H1 (cell line): ENCODE data around the gene QSOX2. TPM values are rescaled to one million over a fixed set of nuclear protein-coding genes. Genes with fewer than 3 reads are reported as not detected.
A peak's percentile ranks its signal among the peaks of the same experiment; 100 is the strongest.

Source experiments
- CTCF ChIA-PET: fragments of 300-600 bp; sonication (Branson Sonifier 250); formaldehyde crosslinking; loops from one replicate; lab custom pipeline; 2021; ENCODE audit not compliant: partially characterized antibody; lab: Charles Lee
- POLR2A ChIA-PET: fragments of 300-600 bp; sonication (Branson Sonifier 250); formaldehyde crosslinking; loops from one replicate; lab custom pipeline; 2021; ENCODE audit warnings: inconsistent platforms; ENCODE audit not compliant: partially characterized antibody; lab: Charles Lee
- DNase-seq, 2 experiments: peaks; one replicate each; pipeline versions ENCODE4 v3.0.0 to v3.0.0-alpha.2; 2010 to 2022; ENCODE audit warnings: low spot score in 2 of 2, low read depth in 1 of 2, mixed read lengths in 1 of 2
- FAIRE-seq: peaks from 2 replicates; lab custom pipeline; 2011; peaks lifted over from hg19 to GRCh38; lab: Jason Lieb, UNC
- H2AFZ ChIP-seq: 2 replicates; pipeline ENCODE4 v1.8.1; 2012; ENCODE audit warnings: low read length, inconsistent platforms
- H2AK5ac ChIP-seq: 2 replicates; pipeline ENCODE4 v1.6.1; 2013; ENCODE audit warnings: low read depth, low read length
- H2BK120ac ChIP-seq: replicated peaks from 2 replicates; pipeline ENCODE3; 2013; ENCODE audit warnings: low read depth, low read length, inconsistent platforms
- H2BK12ac ChIP-seq: 2 replicates; pipeline ENCODE4 v1.6.1; 2013; ENCODE audit warnings: low read depth, low read length
- H2BK15ac ChIP-seq: 2 replicates; pipeline ENCODE4 v1.6.1; 2013; ENCODE audit warnings: low read length
- H2BK20ac ChIP-seq: 2 replicates; pipeline ENCODE4 v1.6.1; 2013; ENCODE audit warnings: low read length
- H2BK5ac ChIP-seq: 2 replicates; pipeline ENCODE4 v1.6.1; 2013; ENCODE audit warnings: low read depth, low read length
- H3K14ac ChIP-seq: 2 replicates; pipeline ENCODE4 v1.6.1; 2013; ENCODE audit warnings: inconsistent platforms; ENCODE audit not compliant: insufficient read length
- H3K18ac ChIP-seq: 2 replicates; pipeline ENCODE4 v1.6.1; 2013; ENCODE audit warnings: low read length; ENCODE audit errors: extremely low read depth
- H3K23ac ChIP-seq: 2 replicates; pipeline ENCODE4 v1.6.1; 2013; ENCODE audit warnings: inconsistent platforms; ENCODE audit not compliant: insufficient read length
- H3K23me2 ChIP-seq: 2 replicates; pipeline ENCODE4 v1.6.1; 2013; ENCODE audit warnings: low read depth, low read length
- H3K27ac ChIP-seq: 2 replicates; pipeline ENCODE4 v1.6.1; 2011; ENCODE audit warnings: low read depth, low read length, inconsistent platforms
- H3K27me3 ChIP-seq, 4 experiments: replicated peaks in 1 of 4; 1 replicate in 1 of 4; 2 replicates in 3 of 4; pipeline versions ENCODE4 v1.6.1 to v1.8.1; 2011 to 2013; ENCODE audit warnings: low read length in 3 of 4, mild to moderate bottlenecking in 3 of 4, inconsistent platforms in 2 of 4, mixed read lengths in 2 of 4, moderate library complexity in 1 of 4; ENCODE audit not compliant: control insufficient read depth in 3 of 4, insufficient read depth in 3 of 4; ENCODE audit errors: extremely low read depth in 1 of 4
- H3K36me3 ChIP-seq, 4 experiments: 2 replicates each; pipeline versions ENCODE4 v1.6.1 to v1.8.1; 2011 to 2013; ENCODE audit warnings: mild to moderate bottlenecking in 4 of 4, low read length in 3 of 4, moderate library complexity in 2 of 4, control low read depth in 1 of 4, inconsistent platforms in 1 of 4; ENCODE audit not compliant: insufficient read depth in 4 of 4, control insufficient read depth in 2 of 4
- H3K4ac ChIP-seq: replicated peaks from 2 replicates; pipeline ENCODE3; 2013; ENCODE audit warnings: low read length, low read depth, mixed read lengths, inconsistent platforms; ENCODE audit not compliant: insufficient read length
- H3K4me1 ChIP-seq, 4 experiments: replicated peaks in 1 of 4; 1 replicate in 1 of 4; 2 replicates in 3 of 4; pipeline versions ENCODE4 v1.6.1 to v1.8.1; 2011 to 2013; ENCODE audit warnings: low read length in 3 of 4, inconsistent platforms in 2 of 4, mixed read lengths in 1 of 4; ENCODE audit not compliant: insufficient read depth in 4 of 4, control insufficient read depth in 3 of 4
- H3K4me2 ChIP-seq, 2 experiments: 2 replicates each; pipeline versions ENCODE4 v1.6.1 to v1.8.1; 2011 to 2013; ENCODE audit warnings: low read depth in 2 of 2, low read length in 2 of 2, control low read depth in 1 of 2, inconsistent platforms in 1 of 2, mild to moderate bottlenecking in 1 of 2; ENCODE audit not compliant: insufficient read depth in 1 of 2
- H3K4me3 ChIP-seq, 4 experiments: fragments of 200-600, 300-600 bp in 1 of 4; sonication (generic), shearing (Covaris generic), sonication (Bioruptor Twin) in 1 of 4; 2 replicates each; pipeline versions ENCODE4 v1.5.1 to v1.8.1; 2011 to 2016; ENCODE audit warnings: low read length in 4 of 4, low read depth in 3 of 4, control low read depth in 2 of 4, inconsistent platforms in 2 of 4, mild to moderate bottlenecking in 2 of 4, mixed read lengths in 1 of 4, moderate library complexity in 1 of 4; ENCODE audit not compliant: insufficient read depth in 2 of 4; ENCODE audit errors: extremely low read depth in 1 of 4
- H3K56ac ChIP-seq: replicated peaks from 2 replicates; pipeline ENCODE3; 2013; ENCODE audit warnings: low read depth, mild to moderate bottlenecking, mixed read lengths, low read length, inconsistent platforms; ENCODE audit not compliant: insufficient read length
- H3K79me1 ChIP-seq: 2 replicates; pipeline ENCODE4 v1.6.1; 2013; ENCODE audit warnings: low read depth, low read length, control low read depth
- H3K79me2 ChIP-seq, 2 experiments: 2 replicates each; pipeline versions ENCODE4 v1.6.1 to v1.8.1; 2012 to 2013; ENCODE audit warnings: low read length in 2 of 2, mild to moderate bottlenecking in 2 of 2, inconsistent platforms in 1 of 2; ENCODE audit not compliant: insufficient read depth in 2 of 2, control insufficient read depth in 1 of 2
- H3K9ac ChIP-seq, 4 experiments: replicated peaks in 1 of 4; 1 replicate in 1 of 4; 2 replicates in 3 of 4; pipeline versions ENCODE4 v1.6.1 to v1.8.1; 2011 to 2013; ENCODE audit warnings: low read depth in 3 of 4, low read length in 3 of 4, control low read depth in 2 of 4, mild to moderate bottlenecking in 2 of 4, moderate library complexity in 2 of 4, inconsistent platforms in 1 of 4; ENCODE audit errors: extremely low read depth in 1 of 4
- H3K9me3 ChIP-seq, 2 experiments: 2 replicates each; pipeline versions ENCODE4 v1.6.1 to v1.8.1; 2012 to 2013; ENCODE audit warnings: mild to moderate bottlenecking in 2 of 2, moderate library complexity in 2 of 2, control low read depth in 1 of 2, inconsistent platforms in 1 of 2, low read depth in 1 of 2, low read length in 1 of 2, mixed read lengths in 1 of 2; ENCODE audit not compliant: insufficient read depth in 2 of 2
- H4K20me1 ChIP-seq, 2 experiments: replicated peaks in 1 of 2; 2 replicates each; pipeline versions ENCODE3 to v1.8.1; 2011 to 2013; ENCODE audit warnings: inconsistent platforms in 2 of 2, low read length in 2 of 2, mild to moderate bottlenecking in 1 of 2; ENCODE audit not compliant: insufficient read depth in 2 of 2, control insufficient read depth in 1 of 2
- H4K5ac ChIP-seq: 2 replicates; pipeline ENCODE4 v1.6.1; 2013; ENCODE audit warnings: low read length, low read depth, mixed read lengths, inconsistent platforms; ENCODE audit not compliant: insufficient read length
- H4K8ac ChIP-seq: 2 replicates; pipeline ENCODE4 v1.8.0; 2013; ENCODE audit warnings: mild to moderate bottlenecking, moderate library complexity, low read length, inconsistent platforms; ENCODE audit not compliant: insufficient read depth; ENCODE audit errors: extremely low read depth
- H4K91ac ChIP-seq: replicated peaks from 2 replicates; pipeline ENCODE3; 2013; ENCODE audit warnings: low read length, mixed read lengths, inconsistent platforms; ENCODE audit not compliant: insufficient read length
- CBX5 ChIP-seq: fragments of 300-800, 300-1000 bp; sonication (generic); IDR thresholded peaks from 2 replicates; pipeline ENCODE4 v1.7.1; 2016; ENCODE audit warnings: antibody characterized with exemption, low read length, low read depth
- CREB1 ChIP-seq: IDR thresholded peaks from 2 replicates; pipeline ENCODE4 v1.6.1; 2012; ENCODE audit warnings: inconsistent platforms
- E2F6 ChIP-seq: IDR thresholded peaks from 2 replicates; pipeline ENCODE4 v1.6.1; 2012; ENCODE audit warnings: inconsistent platforms
- HDAC2 ChIP-seq, 2 experiments: fragments of 300-600 bp in 1 of 2; sonication (generic) in 1 of 2; IDR thresholded peaks; 2 replicates each; pipeline ENCODE4 v1.6.1; 2011 to 2012; ENCODE audit warnings: low read depth in 2 of 2, low read length in 2 of 2, mild to moderate bottlenecking in 2 of 2, moderate library complexity in 2 of 2, borderline replicate concordance in 1 of 2, inconsistent platforms in 1 of 2
- KDM5A ChIP-seq: fragments of 200-600 bp; IDR thresholded peaks from 2 replicates; pipeline ENCODE4 v1.7.1; 2012; ENCODE audit warnings: mild to moderate bottlenecking, low read length, inconsistent platforms, mixed read lengths
- MAFK ChIP-seq: IDR thresholded peaks from 2 replicates; pipeline ENCODE4 v1.6.1; 2012; ENCODE audit warnings: low read depth, mild to moderate bottlenecking, improper control_type of control experiment, low read length
- PHF8 ChIP-seq: fragments of 200-600 bp; sonication (generic); conservative IDR thresholded peaks from 2 replicates; pipeline ENCODE4 v1.7.1; 2012; ENCODE audit warnings: low read depth, mild to moderate bottlenecking, inconsistent platforms, low read length, moderate library complexity
- RAD21 ChIP-seq, 2 experiments: IDR thresholded peaks in 1 of 2; conservative IDR thresholded peaks in 1 of 2; 2 replicates each; pipeline ENCODE4 v1.6.1; 2011; ENCODE audit warnings: low read depth in 2 of 2, low read length in 2 of 2, improper control_type of control experiment in 1 of 2, inconsistent platforms in 1 of 2, mild to moderate bottlenecking in 1 of 2, moderate library complexity in 1 of 2
- TAF7 ChIP-seq: optimal IDR thresholded peaks from 2 replicates; pipeline ENCODE3; 2011; ENCODE audit warnings: low read depth, mild to moderate bottlenecking, inconsistent platforms, low read length, moderate library complexity, borderline replicate concordance
- ZNF274 ChIP-seq: IDR thresholded peaks from 2 replicates; pipeline ENCODE4 v1.7.0; 2012; ENCODE audit warnings: low read length, borderline replicate concordance; ENCODE audit errors: extremely low read depth
- WGBS, 2 experiments: shearing (Covaris generic) in 1 of 2; methylation state at CpG; one replicate each; pipeline versions ENCODE4 v1.1.6 to v1.1.7; 2013 to 2015; ENCODE audit warnings: low lambda C conversion rate in 2 of 2, mixed read lengths in 2 of 2, inconsistent platforms in 1 of 2, low coverage in 1 of 2, missing lambda C conversion rate in 1 of 2; ENCODE audit not compliant: insufficient replicate concordance in 2 of 2, insufficient coverage in 1 of 2, insufficient read length in 1 of 2; ENCODE audit errors: extremely low coverage in 1 of 2, missing lambda C conversion rate in 1 of 2; 5-methylcytosine and 5-hydroxymethylcytosine counted together
- polyA plus RNA-seq, 7 experiments: library from polyadenylated mRNA; depleted of rRNA in 3 of 7; stranded (reverse) in 5 of 7; unstranded in 2 of 7; fragments of >200 nt in 5 of 7; fragments of 200-250 nt in 2 of 7; gene quantifications; 1 replicate in 5 of 7; 2 replicates in 1 of 7; 4 replicates in 1 of 7; pipeline versions ENCODE4 v1.2.1 to v1.2.3, GENCODE V29; 2011 to 2013; ENCODE audit warnings: missing spikeins in 2 of 7, mixed read lengths in 2 of 7
- total RNA-seq: library from RNA; stranded (reverse); fragmentation: NEBNext Ultra II Directional; extraction: Animal tissue kit (Norgen Biotek cat#: 25700); gene quantifications from 2 replicates; pipeline ENCODE4 v1.2.1, GENCODE V29; 2021

QSOX2 gene
- total and polyA plus RNA-seq, 2 of the 8 experiments (the other 6 are each of a cell fraction or from before 2014, with no cell fraction given): 18.0 to 28.6 TPM

GRCh38 chr9:136201609-136202453 is 43.8 kb downstream of the QSOX2 start:
- no peak for FAIRE-seq
- POLR2A ChIA-PET: interaction anchor here (0.9 to 2.2 kb wide), 4 partner anchors 9 to 15 kb away, joined by 3 to 9 read pairs (median 4); no protein-coding TSS in a partner anchor
- no peak overlapping the region for H3K9ac ChIP-seq
- TF ChIP-seq PHF8 (no peak), E2F6 (no peak), RAD21 (IDR thresholded peaks at IDR 0.05 in 1 of 2, conservative IDR thresholded peaks at IDR 0.05 in 1 of 2; ENCODE audit: low read depth in 2 of 2, low read length in 2 of 2) (no peak), CBX5 (no peak), ZNF274 (no peak), HDAC2 (IDR thresholded peaks at IDR 0.05; ENCODE audit: borderline replicate concordance in 1 of 2, low read depth in 2 of 2, low read length in 2 of 2) (peak in 1 of 2 experiments; percentile 49; a peak in 1 of 4 replicates), CREB1 (no peak), MAFK (no peak), KDM5A (no peak), TAF7 (no peak)

More at GRCh38 chr9:136201609-136202453, 43.8 kb downstream of the QSOX2 start:
- H3K79me2 ChIP-seq: no peaks in the 10 kb centered on the region
- peak in 1 of 2 experiments; percentile 81 for DNase-seq
- H4K91ac ChIP-seq: no peak overlapping the region
- H3K4ac ChIP-seq: no peak overlapping the region
- no peak overlapping the region for H2BK20ac ChIP-seq
- peaks cover 80 to 94% (median 91%) of the 10 kb centered on the region in 4 experiments for H3K27me3 ChIP-seq
- H4K8ac ChIP-seq: no peak overlapping the region
- no peak overlapping the region for H2AFZ ChIP-seq
- no peak overlapping the region for H3K23ac ChIP-seq
- H3K18ac ChIP-seq: no peak overlapping the region
- no peak overlapping the region for H3K56ac ChIP-seq
- H4K20me1 ChIP-seq: peaks cover 25 to 47% of the 10 kb centered on the region in 2 experiments
- peaks cover 9% of the 10 kb centered on the region; the same call in 1 of the 2 replicates for H3K23me2 ChIP-seq
- H2BK5ac ChIP-seq: no peak overlapping the region
- no peak overlapping the region for H3K4me3 ChIP-seq
- no peak overlapping the region for H3K27ac ChIP-seq
- no peak overlapping the region for H3K14ac ChIP-seq
- no peaks in the 10 kb centered on the region; a peak in 1 of 4 replicates for H3K9me3 ChIP-seq
- 15% methylated on average over 37 of the region's 85 CpGs; no CpG with 5 or more reads in 1 of the 2 experiments for WGBS, 2 experiments
- no peak overlapping the region for H2BK120ac ChIP-seq
- no peak overlapping the region for H2AK5ac ChIP-seq
- H3K4me2 ChIP-seq: peak overlapping the region in 1 of 2 experiments; percentile 59; a peak in 1 of 4 replicates
- no peak overlapping the region for H2BK12ac ChIP-seq
- peaks cover 6 to 30% (median 18%) of the 10 kb centered on the region in 4 experiments for H3K4me1 ChIP-seq
- peaks cover 4% of the 10 kb centered on the region; the same call in 1 of the 2 replicates for H3K79me1 ChIP-seq
- peaks cover 0 to 17% (median 0%) of the 10 kb centered on the region in 4 experiments; a peak in 1 of 8 replicates for H3K36me3 ChIP-seq
- H4K5ac ChIP-seq: no peak overlapping the region
- CTCF ChIA-PET: interaction anchor here (0.6 to 4.3 kb wide), 11 partner anchors 11 to 93 kb away, joined by 3 to 18 read pairs (median 4); no protein-coding TSS in a partner anchor
- no peak overlapping the region for H2BK15ac ChIP-seq
